ENCODE data around the gene FAM181A. TPM values are rescaled to one million over a fixed set of nuclear protein-coding genes. Genes with fewer than 3 reads are reported as not detected.
A peak's percentile ranks its signal among the peaks of the same experiment; 100 is the strongest.

The FAM181A gene
- total RNA-seq, 2 experiments from 2014 or later: not detected

DNA sequence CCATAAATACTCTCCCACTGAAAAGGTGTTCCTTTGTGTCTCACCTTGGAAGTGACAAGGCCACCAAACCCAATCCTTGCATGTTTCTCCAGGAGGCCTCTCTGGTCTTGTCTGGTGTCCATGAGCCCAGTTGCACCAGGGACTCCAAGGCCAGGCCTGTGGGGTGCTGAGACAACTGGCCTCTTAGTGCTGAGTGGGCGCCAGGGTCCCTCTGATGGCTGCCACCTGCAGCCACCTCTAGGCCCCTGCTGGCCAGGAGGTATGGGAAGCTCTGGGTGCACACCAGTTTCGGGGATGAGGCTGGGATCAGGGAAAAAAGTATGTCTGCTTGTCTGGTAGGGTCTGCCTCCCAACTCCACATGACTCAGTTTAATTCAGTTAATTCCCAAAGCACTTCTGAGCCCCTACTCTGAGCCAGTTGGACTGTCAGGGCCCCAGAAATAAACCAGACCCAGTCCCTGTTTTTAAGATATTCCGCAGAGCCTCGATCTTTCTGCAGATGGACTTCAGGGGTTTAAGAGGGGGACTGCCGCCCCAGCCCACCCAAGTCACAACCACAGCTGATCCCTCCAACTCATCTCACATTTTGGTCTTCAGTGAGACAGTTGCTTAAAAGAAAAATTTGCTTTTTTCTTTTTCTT is 15.0 kb upstream of the FAM181A start:
- peaks cover 3% of the 10 kb centered on the region for H3K27me3 Mint-ChIP-seq
- CTCF ChIA-PET: interaction anchor here (1.4 kb wide), 1 partner anchor 24 kb away, joined by 3 read pairs; no protein-coding TSS in a partner anchor
- no peak for DNase-seq
- POLR2A ChIA-PET: no interaction called here
- H3K9me3 Mint-ChIP-seq: peaks cover 10% of the 10 kb centered on the region
- H3K36me3 Mint-ChIP-seq (ENCODE audit: low read depth): peaks cover 3% of the 10 kb centered on the region
- H3K4me1 Mint-ChIP-seq: peaks cover 13% of the 10 kb centered on the region
- no peak overlapping the region for H3K27ac Mint-ChIP-seq
- H3K4me3 Mint-ChIP-seq: no peak overlapping the region

GRCh38 chr14:93912782-93913181 is 14.4 kb upstream of the FAM181A start:
- POLR2A ChIA-PET: no interaction called here
- peaks cover 3% of the 10 kb centered on the region for H3K36me3 Mint-ChIP-seq (ENCODE audit: low read depth)
- H3K9me3 Mint-ChIP-seq: peaks cover 10% of the 10 kb centered on the region
- CTCF ChIA-PET: no interaction called here
- H3K4me1 Mint-ChIP-seq: peaks cover 13% of the 10 kb centered on the region
- no peak overlapping the region for H3K4me3 Mint-ChIP-seq
- DNase-seq: no peak
- H3K27ac Mint-ChIP-seq: no peak overlapping the region
- H3K27me3 Mint-ChIP-seq: peaks cover 3% of the 10 kb centered on the region

DNA sequence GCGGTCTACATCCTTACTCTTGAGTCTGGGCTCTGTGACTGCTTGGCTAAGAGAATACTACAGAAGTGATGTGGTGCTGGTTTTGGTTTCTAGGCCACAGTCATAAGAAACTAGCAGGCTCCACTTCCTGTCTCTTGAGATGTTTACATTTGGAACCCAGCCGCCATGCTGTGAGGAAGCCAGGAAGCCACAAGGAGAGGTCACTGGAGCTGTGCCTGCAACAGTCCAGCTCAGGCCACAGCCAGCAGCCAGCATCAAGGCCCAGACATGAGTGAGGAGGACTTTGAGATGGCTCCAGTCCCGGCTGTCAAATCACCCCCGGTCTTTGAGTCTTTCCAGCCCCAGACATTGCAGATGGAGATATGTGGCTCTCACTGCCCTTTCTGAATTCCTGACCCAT is 12.9 kb upstream of the FAM181A start:
- Mint-ChIP-seq H3K27ac (no peak overlapping the region), H3K36me3 (ENCODE audit: low read depth) (peaks cover 3% of the 10 kb centered on the region), H3K4me1 (peaks cover 13% of the 10 kb centered on the region), H3K4me3 (no peak overlapping the region), H3K27me3 (no peaks in the 10 kb centered on the region), H3K9me3 (peaks cover 10% of the 10 kb centered on the region)
- CTCF ChIA-PET: interaction anchor here (1.9 kb wide), 1 partner anchor 8 kb away, joined by 7 read pairs; no protein-coding TSS in a partner anchor
- DNase-seq: peak; percentile 30
- POLR2A ChIA-PET: no interaction called here

GRCh38 chr14:93915070-93915705 is 12.0 kb upstream of the FAM181A start:
- Mint-ChIP-seq H3K36me3 (ENCODE audit: low read depth) (peaks cover 3% of the 10 kb centered on the region), H3K4me1 (peaks cover 13% of the 10 kb centered on the region), H3K27me3 (peaks cover 2% of the 10 kb centered on the region), H3K27ac (no peak overlapping the region), H3K4me3 (no peak overlapping the region), H3K9me3 (peaks cover 10% of the 10 kb centered on the region)
- ChIA-PET CTCF (interaction anchor here (1.9 kb wide), 1 partner anchor 8 kb away, joined by 7 read pairs; no protein-coding TSS in a partner anchor), POLR2A (no interaction called here)
- no peak for DNase-seq

GRCh38 chr14:93915800-93916199 is 11.3 kb upstream of the FAM181A start:
- H3K27me3 Mint-ChIP-seq: peaks cover 2% of the 10 kb centered on the region
- H3K27ac Mint-ChIP-seq: no peak overlapping the region
- H3K4me3 Mint-ChIP-seq: no peak overlapping the region
- peaks cover 10% of the 10 kb centered on the region for H3K9me3 Mint-ChIP-seq
- POLR2A ChIA-PET: no interaction called here
- H3K4me1 Mint-ChIP-seq: peaks cover 13% of the 10 kb centered on the region
- H3K36me3 Mint-ChIP-seq (ENCODE audit: low read depth): peaks cover 3% of the 10 kb centered on the region
- no peak for DNase-seq
- CTCF ChIA-PET: interaction anchor here (1.9 kb wide), 1 partner anchor 9 kb away, joined by 7 read pairs; no protein-coding TSS in a partner anchor

GRCh38 chr14:93916498-93916897 is 10.6 kb upstream of the FAM181A start:
- Mint-ChIP-seq H3K4me1 (peaks cover 13% of the 10 kb centered on the region), H3K36me3 (ENCODE audit: low read depth) (peaks cover 3% of the 10 kb centered on the region), H3K4me3 (no peak overlapping the region), H3K27me3 (peaks cover 2% of the 10 kb centered on the region), H3K27ac (no peak overlapping the region), H3K9me3 (peaks cover 10% of the 10 kb centered on the region)
- no peak for DNase-seq
- ChIA-PET CTCF (interaction anchor here (1.2 kb wide), 1 partner anchor 23 kb away, joined by 3 read pairs; no protein-coding TSS in a partner anchor), POLR2A (no interaction called here)

- H3K27me3 Mint-ChIP-seq: peaks cover 2% of the 10 kb centered on the region
- CTCF ChIA-PET: interaction anchor here (0.8 to 1.2 kb wide), 2 partner anchors 8 to 23 kb away, joined by 3 read pairs; no protein-coding TSS in a partner anchor
- peaks cover 3% of the 10 kb centered on the region for H3K36me3 Mint-ChIP-seq (ENCODE audit: low read depth)
- no peak for DNase-seq
- no peak overlapping the region for H3K4me3 Mint-ChIP-seq
- POLR2A ChIA-PET: no interaction called here
- peaks cover 10% of the 10 kb centered on the region for H3K9me3 Mint-ChIP-seq
- peaks cover 13% of the 10 kb centered on the region for H3K4me1 Mint-ChIP-seq
- H3K27ac Mint-ChIP-seq: no peak overlapping the region
These were observed 10.0 kb upstream of the FAM181A start for GRCh38 chr14:93917141-93917540.

DNA sequence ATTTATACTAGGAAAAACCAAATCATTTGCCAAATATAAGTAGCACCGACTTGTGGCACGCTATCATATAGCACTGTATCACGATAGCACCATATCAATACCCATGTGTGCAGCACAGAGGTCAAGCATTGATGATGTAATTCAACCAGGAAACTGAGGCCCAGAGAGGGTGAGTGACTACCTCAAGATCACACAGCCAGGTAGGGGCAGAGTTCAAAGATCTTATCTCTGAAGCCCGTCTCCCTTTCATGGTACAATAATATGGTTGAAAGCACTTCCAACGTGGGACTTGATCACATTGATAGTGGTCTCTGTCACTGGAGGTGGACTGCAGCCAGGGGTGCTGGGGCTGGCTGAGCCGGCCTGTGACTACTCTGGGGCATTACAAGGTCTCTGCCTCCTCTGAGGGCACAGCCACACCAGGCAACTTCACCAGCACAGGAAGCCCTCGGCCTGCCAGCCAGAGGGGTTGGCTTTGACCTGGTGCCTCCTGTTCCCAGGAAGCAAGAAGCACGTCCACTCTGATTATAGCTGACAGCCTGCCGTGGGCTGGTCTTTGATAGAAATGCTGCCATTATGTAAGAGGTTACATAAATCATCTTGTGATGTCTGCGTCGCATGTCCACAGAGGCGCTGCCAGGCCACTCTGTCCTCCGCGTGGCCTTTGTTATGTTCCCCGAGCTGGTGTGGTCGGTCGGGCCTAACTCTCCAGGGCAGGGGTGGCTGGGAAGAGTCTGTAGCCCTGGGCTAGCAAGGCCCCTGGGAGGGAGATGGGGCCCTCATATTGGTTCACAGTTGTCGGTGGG is 5.9 kb upstream of the FAM181A start:
- ChIA-PET CTCF (no interaction called here), POLR2A (no interaction called here)
- H3K36me3 Mint-ChIP-seq (ENCODE audit: low read depth): no peaks in the 10 kb centered on the region
- no peak for DNase-seq
- no peaks in the 10 kb centered on the region for H3K4me1 Mint-ChIP-seq
- H3K27me3 Mint-ChIP-seq: peaks cover 2% of the 10 kb centered on the region
- H3K27ac Mint-ChIP-seq: no peak overlapping the region
- no peak overlapping the region for H3K4me3 Mint-ChIP-seq
- no peaks in the 10 kb centered on the region for H3K9me3 Mint-ChIP-seq

- peaks cover 2% of the 10 kb centered on the region for H3K27me3 Mint-ChIP-seq
- CTCF ChIA-PET: interaction anchor here (0.5 to 2.6 kb wide), 3 partner anchors 11 to 520 kb away, joined by 3 to 9 read pairs (median 7); no protein-coding TSS in a partner anchor
- no peak overlapping the region for H3K27ac Mint-ChIP-seq
- no peaks in the 10 kb centered on the region for H3K4me1 Mint-ChIP-seq
- DNase-seq: no peak
- no peaks in the 10 kb centered on the region for H3K36me3 Mint-ChIP-seq (ENCODE audit: low read depth)
- POLR2A ChIA-PET: no interaction called here
- H3K4me3 Mint-ChIP-seq: no peak overlapping the region
- H3K9me3 Mint-ChIP-seq: no peaks in the 10 kb centered on the region
These were observed 3.5 kb upstream of the FAM181A start for GRCh38 chr14:93923626-93924025.

DNA sequence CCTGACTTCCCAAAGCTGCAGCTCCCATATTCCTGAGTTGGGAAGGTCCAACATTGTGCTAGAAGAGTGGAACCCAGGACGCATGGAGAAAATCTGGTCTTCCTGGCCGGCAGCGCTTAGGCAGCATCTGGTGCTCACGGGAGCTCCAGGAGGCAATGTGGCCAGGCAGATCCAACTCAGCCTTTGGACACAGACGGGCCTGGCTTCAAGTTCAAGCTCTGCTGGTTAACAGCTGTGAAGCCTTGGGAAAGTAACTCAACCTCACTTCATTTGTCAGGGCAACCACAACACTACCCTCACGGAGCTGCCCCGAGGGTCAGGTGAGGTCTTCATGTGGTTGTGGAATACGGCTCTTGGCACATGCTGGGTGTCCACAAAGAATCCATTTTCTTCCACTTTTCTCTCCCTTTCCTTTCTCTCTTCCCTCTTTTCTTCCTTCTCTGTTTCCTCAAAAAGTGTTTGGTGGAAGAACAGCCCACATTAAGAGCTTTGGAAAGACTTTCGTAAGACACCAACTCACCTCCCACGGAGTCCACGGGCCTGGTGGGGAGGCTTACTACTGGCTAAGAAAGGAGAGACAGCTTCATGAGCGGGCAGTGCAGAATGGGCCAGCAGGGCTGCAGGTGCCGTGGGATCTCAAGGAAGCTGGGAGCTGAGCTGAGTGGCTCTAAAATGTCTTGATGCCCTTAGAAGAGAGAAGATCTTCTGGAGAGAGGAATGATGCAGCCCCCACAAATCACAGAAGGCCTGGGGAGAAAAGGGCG is 2.4 kb upstream of the FAM181A start:
- Mint-ChIP-seq H3K4me1 (no peaks in the 10 kb centered on the region), H3K36me3 (ENCODE audit: low read depth) (no peaks in the 10 kb centered on the region), H3K27ac (no peak overlapping the region), H3K4me3 (no peak overlapping the region), H3K9me3 (no peaks in the 10 kb centered on the region), H3K27me3 (peaks cover under 1% of the 10 kb centered on the region)
- ChIA-PET CTCF (interaction anchor here (1.3 to 2.6 kb wide), 3 partner anchors 10 to 76 kb away, joined by 3 to 9 read pairs (median 7); no protein-coding TSS in a partner anchor), POLR2A (no interaction called here)
- DNase-seq: no peak

DNA sequence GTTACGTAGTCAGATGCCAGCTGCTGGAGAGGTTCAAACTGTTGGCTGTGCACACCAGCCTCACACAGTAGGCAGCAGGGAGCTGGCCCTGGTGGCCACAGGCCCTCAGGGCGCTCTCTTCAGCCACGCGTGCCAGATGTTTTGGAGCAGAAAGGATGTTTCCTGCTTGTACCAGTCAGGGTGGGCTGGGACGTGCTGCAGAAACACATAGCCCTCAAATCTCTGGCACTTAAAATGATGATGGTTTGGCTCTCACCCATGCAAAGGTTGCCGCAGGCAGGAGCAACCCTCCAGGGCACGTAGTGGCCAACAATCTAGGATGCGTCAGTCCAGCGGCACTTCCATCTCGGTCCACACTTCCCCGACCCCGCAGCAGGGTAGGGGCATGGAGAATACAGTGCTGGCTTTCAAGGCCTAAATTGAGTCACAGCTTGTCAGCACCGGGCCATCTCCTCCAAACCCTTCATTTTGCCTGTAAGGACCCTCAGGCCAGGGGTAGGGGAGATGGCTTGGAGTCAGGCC is 1.7 kb upstream of the FAM181A start:
- POLR2A ChIA-PET: no interaction called here
- Mint-ChIP-seq H3K36me3 (ENCODE audit: low read depth) (no peaks in the 10 kb centered on the region), H3K27ac (no peak overlapping the region), H3K4me3 (no peak overlapping the region), H3K4me1 (no peaks in the 10 kb centered on the region), H3K27me3 (no peaks in the 10 kb centered on the region), H3K9me3 (no peaks in the 10 kb centered on the region)
- CTCF ChIA-PET: interaction anchor here (1.3 to 2.6 kb wide), 3 partner anchors 9 to 76 kb away, joined by 3 to 9 read pairs (median 7); no protein-coding TSS in a partner anchor
- DNase-seq: no peak

DNA sequence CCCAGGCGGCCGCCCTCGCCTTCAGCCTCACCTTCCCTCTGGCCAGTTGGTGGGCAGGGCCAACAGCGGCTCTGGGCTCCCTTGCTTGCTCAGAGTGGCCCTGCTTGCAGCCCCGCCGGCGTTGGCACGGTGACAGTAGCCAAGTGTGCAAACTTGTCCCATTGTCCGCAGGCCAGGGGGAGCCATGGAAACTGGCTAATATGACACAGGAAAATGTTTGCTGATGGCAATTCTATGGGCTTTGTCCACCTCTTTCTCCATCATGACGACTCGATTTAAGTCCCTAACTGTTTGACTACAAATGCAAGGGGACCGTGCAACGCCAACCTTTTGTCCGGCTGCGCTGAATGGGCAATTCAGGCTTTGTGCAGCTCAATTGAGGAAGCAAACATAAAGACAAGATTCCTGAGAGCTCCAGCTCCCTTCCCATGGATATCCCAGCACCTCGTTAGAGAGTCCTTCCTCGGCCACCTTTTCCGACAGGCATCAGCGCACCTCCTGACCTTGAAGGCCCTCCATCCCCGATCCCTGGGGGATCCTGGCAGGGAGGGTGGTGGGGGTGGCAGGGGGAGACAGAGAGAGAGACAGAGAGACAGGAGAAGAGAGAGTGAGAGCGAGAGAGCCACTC is 785 bp upstream of the FAM181A start:
- CTCF ChIA-PET: interaction anchor here (1.3 kb wide), 1 partner anchor 75 kb away, joined by 3 read pairs; no protein-coding TSS in a partner anchor
- H3K27me3 Mint-ChIP-seq: no peaks in the 10 kb centered on the region
- H3K4me3 Mint-ChIP-seq: no peak overlapping the region
- no peaks in the 10 kb centered on the region for H3K36me3 Mint-ChIP-seq (ENCODE audit: low read depth)
- no peaks in the 10 kb centered on the region for H3K4me1 Mint-ChIP-seq
- POLR2A ChIA-PET: no interaction called here
- DNase-seq: no peak
- H3K27ac Mint-ChIP-seq: no peak overlapping the region
- no peaks in the 10 kb centered on the region for H3K9me3 Mint-ChIP-seq

All from activated CD4-positive, alpha-beta memory T cell treated with anti-CD3 and anti-CD28 coated beads, Interleukin-2, amount 10 ng/mL, durations not matched to agents 7 days and 5 days (primary cell).